ENCODE measurements around the gene DLX1.
"Not testable (repeated sequence)": the region's sequence is repeated elsewhere in the genome, so short reads cannot be mapped to it uniquely, and the experiment has no call there.

The DLX1 gene

DNA sequence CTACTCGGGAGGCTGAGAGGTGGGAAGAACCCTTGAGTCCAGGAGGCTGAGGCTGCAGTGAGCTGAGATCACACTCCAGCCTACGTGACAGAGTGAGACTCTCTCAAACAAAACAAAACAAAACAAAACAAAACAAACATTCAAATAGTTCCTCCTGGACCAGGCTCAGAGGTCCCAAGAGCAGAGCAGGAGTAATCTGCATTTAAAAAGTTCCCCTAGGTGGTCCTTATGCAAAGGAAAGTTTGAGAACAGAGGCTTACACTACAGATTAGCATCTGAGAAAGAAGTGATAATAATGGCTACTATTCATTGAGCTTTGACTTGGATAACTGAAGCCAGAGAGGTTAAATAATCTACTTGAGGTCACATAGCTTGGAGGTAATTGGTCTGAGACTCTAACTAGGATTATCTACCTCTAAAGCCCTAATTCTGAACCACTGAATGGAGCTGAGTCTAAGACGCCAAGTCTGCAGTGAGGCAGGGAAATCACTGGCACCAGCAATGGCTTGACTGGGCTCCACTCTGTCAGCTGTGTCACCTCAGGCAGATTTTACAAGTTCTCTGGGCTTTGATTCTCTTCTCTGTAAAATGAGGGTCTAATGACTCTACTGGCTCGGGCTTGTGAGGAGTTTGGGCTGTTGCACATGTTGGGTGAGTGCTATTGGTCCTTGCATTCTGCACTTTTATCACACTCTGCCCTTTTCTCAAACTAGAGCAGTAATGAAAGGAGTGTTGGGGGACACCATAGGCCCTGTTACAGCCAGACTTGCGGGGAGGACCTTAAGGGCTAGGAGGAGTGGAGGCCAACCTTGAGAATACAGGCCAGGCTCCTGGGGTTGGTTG lies 46.6 kb downstream of the DLX1 start:
- H3K4me3 ChIP-seq (ENCODE audit: low read depth, low read length) = no peak overlapping the region
- H3K27me3 ChIP-seq = no peaks in the 10 kb centered on the region
- no peak for DNase-seq
- H3K4me1 ChIP-seq = no peaks in the 10 kb centered on the region
- TF ChIP-seq, protein P1, sequence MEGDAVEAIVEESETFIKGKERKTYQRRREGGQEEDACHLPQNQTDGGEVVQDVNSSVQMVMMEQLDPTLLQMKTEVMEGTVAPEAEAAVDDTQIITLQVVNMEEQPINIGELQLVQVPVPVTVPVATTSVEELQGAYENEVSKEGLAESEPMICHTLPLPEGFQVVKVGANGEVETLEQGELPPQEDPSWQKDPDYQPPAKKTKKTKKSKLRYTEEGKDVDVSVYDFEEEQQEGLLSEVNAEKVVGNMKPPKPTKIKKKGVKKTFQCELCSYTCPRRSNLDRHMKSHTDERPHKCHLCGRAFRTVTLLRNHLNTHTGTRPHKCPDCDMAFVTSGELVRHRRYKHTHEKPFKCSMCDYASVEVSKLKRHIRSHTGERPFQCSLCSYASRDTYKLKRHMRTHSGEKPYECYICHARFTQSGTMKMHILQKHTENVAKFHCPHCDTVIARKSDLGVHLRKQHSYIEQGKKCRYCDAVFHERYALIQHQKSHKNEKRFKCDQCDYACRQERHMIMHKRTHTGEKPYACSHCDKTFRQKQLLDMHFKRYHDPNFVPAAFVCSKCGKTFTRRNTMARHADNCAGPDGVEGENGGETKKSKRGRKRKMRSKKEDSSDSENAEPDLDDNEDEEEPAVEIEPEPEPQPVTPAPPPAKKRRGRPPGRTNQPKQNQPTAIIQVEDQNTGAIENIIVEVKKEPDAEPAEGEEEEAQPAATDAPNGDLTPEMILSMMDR (IDR thresholded peaks at IDR 0.05; ENCODE audit: low read depth, low read length) = no peak
- H3K36me3 ChIP-seq = no peaks in the 10 kb centered on the region
- no peaks in the 10 kb centered on the region for H3K9me3 ChIP-seq

DNA sequence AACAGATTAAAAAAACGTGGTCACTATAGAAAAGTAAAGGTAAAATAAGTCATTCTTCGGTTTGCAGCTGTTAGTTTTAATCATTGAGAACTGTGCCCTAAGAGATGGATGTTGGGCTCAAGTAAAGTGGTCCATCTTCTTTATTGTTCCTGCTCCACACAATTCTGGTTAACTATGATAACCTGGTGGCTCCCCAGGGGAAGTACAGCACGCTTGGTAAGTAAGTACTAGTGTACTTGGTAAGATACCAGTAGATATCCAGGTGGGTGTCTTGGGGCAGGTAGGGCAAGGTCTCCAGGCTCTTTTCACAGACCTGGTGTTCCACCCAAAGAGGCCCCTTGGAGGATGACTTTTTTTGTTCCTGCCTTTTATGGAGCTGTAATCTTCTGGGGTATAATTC lies 49.0 kb downstream of the DLX1 start:
- DNase-seq = no peak
- Histone ChIP-seq H3K4me3 (ENCODE audit: low read depth, low read length) (no peak overlapping the region), H3K27me3 (no peaks in the 10 kb centered on the region), H3K36me3 (no peaks in the 10 kb centered on the region), H3K9me3 (no peaks in the 10 kb centered on the region), H3K4me1 (no peaks in the 10 kb centered on the region)
- TF ChIP-seq, protein P1 (IDR thresholded peaks at IDR 0.05; ENCODE audit: low read depth, low read length) = no peak

DNA sequence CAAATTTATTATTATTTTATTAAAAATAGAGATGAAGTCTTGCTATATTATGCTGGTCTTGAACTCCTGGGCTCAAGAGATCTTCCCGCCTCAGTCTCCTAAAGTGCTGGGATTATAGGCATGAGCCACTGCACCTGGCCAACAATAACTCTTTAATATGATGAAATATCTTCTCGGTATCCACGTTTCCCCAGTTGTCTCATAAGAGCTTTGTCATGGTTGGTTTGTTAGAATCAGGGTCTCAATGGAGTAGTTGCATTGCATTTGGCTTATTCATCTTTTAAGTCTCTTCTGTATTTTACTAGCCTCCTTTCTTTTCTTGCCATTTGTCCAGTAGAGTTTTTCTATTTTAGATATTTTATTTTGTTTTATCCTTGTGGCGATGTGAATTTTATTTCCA lies 50.1 kb downstream of the DLX1 start:
- no peaks in the 10 kb centered on the region for H3K27me3 ChIP-seq
- no peaks in the 10 kb centered on the region for H3K9me3 ChIP-seq
- TF ChIP-seq, protein P1 (IDR thresholded peaks at IDR 0.05; ENCODE audit: low read depth, low read length) = no peak
- H3K4me3 ChIP-seq (ENCODE audit: low read depth, low read length) = no peak overlapping the region
- DNase-seq = no peak
- no peaks in the 10 kb centered on the region for H3K36me3 ChIP-seq
- H3K4me1 ChIP-seq = no peaks in the 10 kb centered on the region

DNA sequence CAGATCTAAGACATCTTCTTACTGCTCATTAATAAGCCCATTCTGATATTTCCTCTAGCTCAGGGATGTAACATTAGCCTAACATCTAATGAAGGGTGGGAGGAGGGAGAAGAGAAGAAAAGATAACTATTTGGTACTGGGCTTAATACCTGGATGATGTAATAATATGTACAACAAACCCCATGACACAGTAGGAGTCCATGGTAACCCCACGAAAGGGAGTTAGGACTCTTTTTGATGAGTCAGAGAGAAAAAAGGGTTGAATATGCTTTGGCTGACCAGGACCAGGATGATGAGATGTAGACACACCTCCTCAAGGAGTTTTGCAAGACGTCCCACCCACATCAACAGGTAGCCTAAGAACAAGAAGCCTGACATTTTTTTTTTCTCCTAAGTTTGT lies 51.8 kb downstream of the DLX1 start:
- H3K27me3 ChIP-seq = no peaks in the 10 kb centered on the region

DNA sequence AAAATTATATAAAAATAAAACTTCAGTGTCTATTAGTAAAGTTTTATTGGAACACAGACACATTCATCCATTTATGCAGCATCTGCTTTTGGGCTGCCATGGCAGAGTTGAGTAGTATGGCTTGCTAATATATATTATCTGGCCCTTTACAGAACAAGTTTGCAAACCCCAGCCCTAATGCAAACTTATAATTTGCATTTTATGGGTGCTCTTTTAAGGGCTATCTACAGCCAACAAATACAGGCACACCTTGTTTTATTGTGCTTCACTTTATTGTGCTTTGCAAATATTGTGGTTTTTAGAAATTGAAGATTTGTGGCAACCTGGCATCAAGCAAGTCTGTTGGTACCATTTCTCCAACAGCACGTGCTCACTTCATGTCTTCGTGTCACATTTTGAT lies 52.6 kb downstream of the DLX1 start:
- TF ChIP-seq, protein P1 (IDR thresholded peaks at IDR 0.05; ENCODE audit: low read depth, low read length) = no peak
- H3K27me3 ChIP-seq = no peaks in the 10 kb centered on the region
- no peak for DNase-seq
- H3K4me1 ChIP-seq = no peaks in the 10 kb centered on the region
- no peaks in the 10 kb centered on the region for H3K36me3 ChIP-seq
- no peak overlapping the region for H3K4me3 ChIP-seq (ENCODE audit: low read depth, low read length)
- no peaks in the 10 kb centered on the region for H3K9me3 ChIP-seq

More for the DNA sequence above, 51.8 kb downstream of the DLX1 start:
- H3K4me1 ChIP-seq = no peaks in the 10 kb centered on the region
- DNase-seq = no peak
- no peak overlapping the region for H3K4me3 ChIP-seq (ENCODE audit: low read depth, low read length)
- TF ChIP-seq, protein P1 (IDR thresholded peaks at IDR 0.05; ENCODE audit: low read depth, low read length) = no peak
- no peaks in the 10 kb centered on the region for H3K36me3 ChIP-seq
- H3K9me3 ChIP-seq = no peaks in the 10 kb centered on the region

DNA sequence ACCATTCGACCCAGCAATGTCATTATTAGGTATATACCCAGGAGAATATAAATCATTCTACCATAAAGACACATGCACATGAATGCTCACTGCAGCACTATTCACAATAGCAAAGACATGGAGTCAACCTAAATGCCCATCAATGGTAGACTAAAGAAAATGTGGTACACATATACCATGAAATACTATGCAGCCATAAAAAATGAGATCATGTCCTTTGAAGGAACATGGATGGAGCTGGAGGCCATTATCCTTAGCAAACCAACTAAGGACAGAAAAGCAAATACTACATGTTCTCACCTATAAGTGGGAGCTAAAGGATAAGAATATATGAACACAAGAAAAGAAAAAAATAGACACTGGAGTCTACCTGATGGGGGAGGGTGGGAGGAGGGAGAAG lies 53.4 kb downstream of the DLX1 start:
- not testable (repeated sequence) for H3K4me3 ChIP-seq (ENCODE audit: low read depth, low read length); H3K4me1 ChIP-seq; H3K36me3 ChIP-seq; H3K27me3 ChIP-seq; DNase-seq; H3K9me3 ChIP-seq

All from BE2C (cell line).